Natural killer cell treated with Interleukin-12 subunit alpha and Interleukin-12 subunit beta and Interleukin-15 and Interleukin-18, amount 100 ng/mL, for 72 hours (primary cell): ENCODE measurements around the gene CALML5. TPM values are rescaled to one million over a fixed set of nuclear protein-coding genes. Genes with fewer than 3 reads are reported as not detected.

ENCODE experiments used
- ATAC-seq, 2 donors: fragments of 150-1000 bp; cut with Tn5 transposase in 1 of 2; sonication (Bioruptor Pico), chemical (Tn5 transposase) in 1 of 2; 2 replicates each; pipeline ENCODE4 v1.10.0; 2021
- DNase-seq: peaks from one replicate; pipeline ENCODE4 v3.0.0; 2022; ENCODE audit warnings: low spot score
- H3K27ac Mint-ChIP-seq, 2 donors: 1 replicate in 1 of 2; 2 replicates in 1 of 2; pipeline ENCODE4 v1.8.0; 2022; ENCODE audit warnings: mixed read lengths in 2 of 2, mild to moderate bottlenecking in 1 of 2, moderate library complexity in 1 of 2
- H3K27me3 Mint-ChIP-seq, 2 donors: 1 replicate in 1 of 2; 2 replicates in 1 of 2; pipeline ENCODE4 v1.8.0; 2022; ENCODE audit warnings: mixed read lengths in 2 of 2
- H3K36me3 Mint-ChIP-seq: one replicate; pipeline ENCODE4 v1.8.0; 2022; ENCODE audit warnings: mixed read lengths
- H3K4me1 Mint-ChIP-seq, 2 donors: 1 replicate in 1 of 2; 2 replicates in 1 of 2; pipeline ENCODE4 v1.8.0; 2022; ENCODE audit warnings: low read depth in 2 of 2, mixed read lengths in 2 of 2, mild to moderate bottlenecking in 1 of 2
- H3K4me3 Mint-ChIP-seq: one replicate; pipeline ENCODE4 v1.8.0; 2022; ENCODE audit warnings: mixed read lengths
- H3K9me3 Mint-ChIP-seq: 2 replicates; pipeline ENCODE4 v1.8.0; 2022; ENCODE audit warnings: mixed read lengths
- total RNA-seq, 2 donors: library from RNA; stranded (reverse); gene quantifications; one replicate each; pipeline ENCODE4 v1.2.3, GENCODE V29; 2022

The CALML5 gene, protein sequence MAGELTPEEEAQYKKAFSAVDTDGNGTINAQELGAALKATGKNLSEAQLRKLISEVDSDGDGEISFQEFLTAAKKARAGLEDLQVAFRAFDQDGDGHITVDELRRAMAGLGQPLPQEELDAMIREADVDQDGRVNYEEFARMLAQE
- total RNA-seq, result not detected

DNA sequence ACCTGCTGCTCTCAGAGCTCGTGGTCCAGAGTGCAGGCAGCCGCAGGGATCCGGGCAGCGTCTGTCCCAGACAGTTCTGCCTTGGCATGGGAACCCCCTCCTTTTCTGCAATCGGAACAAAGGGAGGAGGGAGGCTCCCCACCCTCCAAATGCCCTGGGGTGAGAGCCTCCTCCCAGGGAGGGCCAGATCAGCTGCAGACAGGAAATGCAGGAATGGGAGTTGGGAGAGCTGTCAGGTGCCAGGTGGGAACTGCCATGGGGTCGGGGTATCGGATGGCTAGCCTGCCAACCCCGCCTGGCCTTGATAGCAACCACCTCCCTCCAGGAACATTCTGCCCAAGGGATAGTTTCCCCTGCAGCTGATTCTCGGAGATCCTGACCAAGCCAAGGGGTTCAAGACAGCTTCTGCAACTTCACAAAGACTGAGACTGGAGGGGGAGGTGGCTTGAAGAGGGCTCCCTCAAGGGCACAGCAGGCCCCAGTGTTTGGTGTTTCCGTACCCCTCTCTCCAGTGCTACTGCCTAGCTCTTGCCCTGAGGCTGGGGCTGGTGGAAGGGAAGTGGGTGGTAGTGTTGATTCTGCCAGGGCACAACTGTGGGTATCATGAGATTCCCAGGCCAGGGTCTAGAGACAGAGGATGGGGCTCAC, at the start of gene CALML5:
TSS of gene CALML5 (minus strand) at position 78 of the 648 bp plus-strand sequence. CDS start 132 bp downstream, outside the sequence.
- Mint-ChIP-seq H3K27me3 (peaks cover 4 to 5% of the 10 kb centered on the region in 2 donors), H3K36me3 (no peaks in the 10 kb centered on the region), H3K4me1 (no peaks in the 10 kb centered on the region), H3K27ac (no peak within 1 kb of the TSS), H3K4me3 (no peak within 1 kb of the TSS), H3K9me3 (no peaks in the 10 kb centered on the region)
- DNase-seq, result no peak
- ATAC-seq, result no peak

DNA sequence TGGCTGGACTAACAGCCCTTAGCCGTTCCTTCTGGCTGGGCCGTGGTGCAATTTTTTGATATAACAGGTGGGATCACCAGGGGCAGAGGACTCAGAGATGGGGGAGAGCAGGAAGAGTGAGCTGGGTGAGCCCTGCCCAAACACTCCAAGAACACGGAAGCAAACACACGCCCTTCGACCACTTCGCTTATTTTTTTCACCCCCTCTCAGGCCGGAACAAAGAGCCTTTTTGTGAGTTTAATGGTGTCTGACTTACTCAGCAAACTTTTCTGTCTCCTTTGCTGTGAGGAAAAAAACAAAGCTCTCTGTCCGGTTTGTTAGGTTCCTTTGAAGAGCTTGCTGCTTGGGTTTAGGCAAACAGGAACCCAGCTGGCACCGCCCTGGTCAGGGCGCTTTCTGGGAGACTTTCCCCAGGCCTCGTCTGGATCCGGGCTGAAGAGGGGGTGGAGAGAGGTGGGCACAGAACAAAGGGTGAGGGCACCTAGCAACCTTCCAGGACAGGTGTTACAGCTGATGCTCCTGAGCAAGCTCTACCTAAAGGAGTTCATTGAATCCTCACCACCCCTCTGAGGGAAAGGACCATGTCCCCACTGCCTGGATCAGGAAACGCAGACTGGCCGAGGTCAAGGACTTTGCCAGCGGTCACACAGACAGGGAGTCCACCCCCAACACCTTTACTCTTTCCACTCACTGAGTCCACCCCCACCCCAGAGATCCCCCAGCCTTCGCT, 48.7 kb upstream of the CALML5 start:
- peaks cover 14 to 18% of the 10 kb centered on the region in 2 donors for H3K4me1 Mint-ChIP-seq
- H3K4me3 Mint-ChIP-seq, result no peak overlapping the region
- peaks cover 0 to 8% of the 10 kb centered on the region in 2 donors for H3K27me3 Mint-ChIP-seq
- H3K36me3 Mint-ChIP-seq, result no peaks in the 10 kb centered on the region
- no peak for ATAC-seq
- H3K27ac Mint-ChIP-seq, result no peak overlapping the region
- H3K9me3 Mint-ChIP-seq, result no peaks in the 10 kb centered on the region
- no peak for DNase-seq

DNA sequence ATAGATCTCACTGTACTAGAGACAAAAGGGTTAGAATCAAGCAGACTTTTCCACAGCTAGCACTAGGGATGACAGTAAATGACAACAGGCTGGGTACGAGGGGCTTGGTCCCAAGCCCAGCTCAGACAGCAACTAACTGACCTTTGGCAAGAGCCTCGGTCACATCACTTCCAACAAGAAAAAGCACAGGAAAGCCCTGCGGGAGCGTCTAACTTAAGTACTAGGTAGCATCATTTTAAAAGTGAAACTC, 48.2 kb upstream of the CALML5 start:
- Mint-ChIP-seq H3K27me3 (peaks cover 0 to 4% of the 10 kb centered on the region in 2 donors), H3K36me3 (peaks cover under 1% of the 10 kb centered on the region), H3K27ac (no peak overlapping the region), H3K4me3 (no peak overlapping the region), H3K9me3 (no peaks in the 10 kb centered on the region), H3K4me1 (peaks cover 10 to 16% of the 10 kb centered on the region in 2 donors)
- DNase-seq, result no peak
- no peak for ATAC-seq

DNA sequence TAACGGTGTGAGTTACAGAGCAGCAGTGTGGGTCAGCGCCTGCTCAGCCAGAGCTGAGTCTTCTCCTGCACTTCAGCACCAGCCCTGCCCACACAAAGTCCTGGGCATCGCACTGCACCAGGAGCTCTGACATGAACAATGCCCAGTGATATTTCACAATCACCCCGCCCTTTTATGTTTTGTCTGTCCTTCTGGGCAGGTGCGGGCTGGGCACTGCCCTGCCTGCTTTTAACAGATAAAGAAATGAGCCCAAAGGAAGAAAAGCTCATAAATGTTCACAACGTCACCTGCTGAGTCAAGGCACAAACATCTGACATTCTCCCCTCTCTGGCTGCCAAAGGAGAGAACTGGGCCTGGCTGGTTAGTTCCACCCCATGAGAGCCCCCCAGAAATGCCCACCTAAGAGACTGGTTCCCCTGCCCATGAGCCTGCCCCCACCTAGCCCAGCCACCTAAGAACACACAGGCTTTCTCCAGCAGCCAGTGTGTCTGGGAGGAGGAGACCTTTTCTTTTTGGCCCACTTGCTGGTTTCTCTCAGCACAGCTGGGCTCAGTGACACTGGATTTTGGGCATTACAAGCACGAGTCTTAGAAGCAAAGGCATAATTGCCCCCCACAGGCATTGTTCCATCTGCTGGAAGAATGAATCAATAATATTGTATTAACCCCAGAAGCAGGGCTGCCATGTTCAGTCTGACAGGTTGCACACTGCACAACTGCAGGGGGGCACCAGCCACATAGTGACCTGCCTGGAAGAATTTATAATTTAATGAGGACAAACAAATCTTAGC, 47.7 kb upstream of the CALML5 start:
- no peak overlapping the region for H3K4me3 Mint-ChIP-seq
- H3K9me3 Mint-ChIP-seq, result no peaks in the 10 kb centered on the region
- H3K4me1 Mint-ChIP-seq, result peaks cover 5 to 12% of the 10 kb centered on the region in 2 donors
- ATAC-seq (no peak), DNase-seq (peak; percentile 20)
- peaks cover 6% of the 10 kb centered on the region for H3K36me3 Mint-ChIP-seq
- no peaks in the 10 kb centered on the region for H3K27me3 Mint-ChIP-seq
- H3K27ac Mint-ChIP-seq, result no peak overlapping the region

DNA sequence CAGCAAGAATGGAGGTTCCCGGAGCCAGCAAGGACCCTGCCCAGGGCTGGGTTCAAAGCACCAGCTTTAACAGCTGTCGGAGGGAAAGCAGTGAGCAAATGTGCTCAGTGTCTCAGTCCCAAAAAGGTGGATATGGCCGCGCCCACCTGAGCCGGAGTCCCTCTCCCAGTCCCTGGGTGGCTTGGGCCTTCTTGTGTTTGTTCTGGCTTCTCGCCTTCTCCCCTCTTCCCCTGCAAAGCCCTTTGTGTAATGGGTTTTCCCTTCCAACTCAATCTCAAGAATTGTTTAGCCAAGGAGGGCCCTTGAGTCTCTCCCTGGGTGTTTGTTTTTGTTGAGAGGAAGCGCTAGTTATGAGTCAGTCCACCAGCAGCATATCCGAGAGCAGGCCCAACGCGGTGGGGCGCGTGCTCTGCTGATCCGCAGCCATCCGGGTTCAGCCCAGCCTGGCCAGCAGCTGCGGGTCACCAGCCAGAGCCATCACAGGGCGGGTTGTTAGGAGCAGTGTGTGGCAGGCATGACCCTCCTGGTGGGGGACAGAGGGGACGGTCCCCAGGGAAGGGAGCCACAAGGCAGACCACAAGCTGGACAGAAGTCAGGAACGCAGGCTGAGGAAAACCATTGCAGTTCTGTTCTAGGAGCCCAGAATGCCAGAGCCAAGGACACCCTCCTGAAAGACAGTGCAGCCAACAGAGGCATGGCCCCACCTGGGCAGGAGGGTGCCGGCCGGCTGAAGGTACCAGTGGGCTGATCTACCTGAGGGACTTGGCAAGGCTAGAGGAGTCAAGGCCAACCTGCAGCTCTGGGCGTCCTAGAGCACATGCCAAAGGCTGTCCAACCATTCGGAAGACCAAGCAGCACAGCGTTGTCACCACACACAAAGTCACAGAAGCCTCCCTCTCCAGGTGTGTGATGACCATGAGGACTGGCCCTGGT, 46.7 kb upstream of the CALML5 start:
- DNase-seq, result peak; percentile 37
- H3K27me3 Mint-ChIP-seq, result no peaks in the 10 kb centered on the region
- no peak overlapping the region for H3K27ac Mint-ChIP-seq
- peaks cover 3% of the 10 kb centered on the region for H3K9me3 Mint-ChIP-seq
- no peak for ATAC-seq
- H3K4me3 Mint-ChIP-seq, result no peak overlapping the region
- H3K36me3 Mint-ChIP-seq, result peaks cover 10% of the 10 kb centered on the region
- H3K4me1 Mint-ChIP-seq, result peaks cover 0 to 5% of the 10 kb centered on the region in 2 donors

DNA sequence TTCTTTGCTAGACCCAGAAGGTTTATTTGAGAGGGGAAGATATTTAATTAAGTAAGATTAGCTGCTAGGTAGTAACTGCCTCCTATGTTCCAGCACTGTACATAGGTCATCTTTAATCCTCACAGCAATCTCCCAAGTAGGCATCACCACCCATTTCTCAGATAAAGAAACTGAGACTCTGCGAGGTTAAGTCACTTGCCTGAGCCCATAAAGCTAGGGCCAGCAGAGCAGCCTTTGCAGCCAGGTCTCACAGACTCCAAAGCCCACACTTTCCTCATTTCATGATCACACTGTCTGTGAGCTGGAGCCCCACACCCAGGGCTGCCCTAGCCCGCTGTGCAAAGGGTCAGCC, 46.0 kb upstream of the CALML5 start:
- ATAC-seq, result no peak
- Mint-ChIP-seq H3K27ac (no peak overlapping the region), H3K27me3 (no peaks in the 10 kb centered on the region), H3K36me3 (peaks cover 10% of the 10 kb centered on the region), H3K9me3 (peaks cover 6% of the 10 kb centered on the region), H3K4me3 (no peak overlapping the region), H3K4me1 (peaks cover 0 to 4% of the 10 kb centered on the region in 2 donors)
- no peak for DNase-seq

DNA sequence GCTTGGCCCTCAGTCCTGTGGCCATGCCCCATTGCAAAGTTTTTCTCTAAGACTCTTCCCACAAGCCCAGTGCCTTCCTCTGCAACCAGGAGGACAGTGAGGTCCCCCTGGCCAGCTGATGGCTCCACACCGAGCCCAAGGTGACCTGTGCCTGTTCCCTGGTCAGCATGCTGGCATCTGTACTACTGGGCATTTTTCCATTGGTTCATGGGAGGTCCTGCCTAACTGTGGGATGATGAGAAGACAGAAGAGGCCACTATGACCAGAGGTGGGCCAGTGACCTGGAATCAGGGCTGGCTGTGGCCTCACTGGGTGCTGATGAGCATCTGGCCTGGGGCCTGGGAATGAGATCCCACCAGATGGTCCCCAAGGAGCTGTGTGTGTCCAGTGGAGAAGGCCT, 45.6 kb upstream of the CALML5 start:
- Mint-ChIP-seq H3K4me1 (peaks cover 0 to under 1% of the 10 kb centered on the region in 2 donors), H3K36me3 (peaks cover 10% of the 10 kb centered on the region), H3K27me3 (no peaks in the 10 kb centered on the region), H3K4me3 (no peak overlapping the region), H3K27ac (no peak overlapping the region), H3K9me3 (peaks cover 6% of the 10 kb centered on the region)
- DNase-seq (peak; percentile 25), ATAC-seq (peak in 1 of 2 donors; percentile 24)

DNA sequence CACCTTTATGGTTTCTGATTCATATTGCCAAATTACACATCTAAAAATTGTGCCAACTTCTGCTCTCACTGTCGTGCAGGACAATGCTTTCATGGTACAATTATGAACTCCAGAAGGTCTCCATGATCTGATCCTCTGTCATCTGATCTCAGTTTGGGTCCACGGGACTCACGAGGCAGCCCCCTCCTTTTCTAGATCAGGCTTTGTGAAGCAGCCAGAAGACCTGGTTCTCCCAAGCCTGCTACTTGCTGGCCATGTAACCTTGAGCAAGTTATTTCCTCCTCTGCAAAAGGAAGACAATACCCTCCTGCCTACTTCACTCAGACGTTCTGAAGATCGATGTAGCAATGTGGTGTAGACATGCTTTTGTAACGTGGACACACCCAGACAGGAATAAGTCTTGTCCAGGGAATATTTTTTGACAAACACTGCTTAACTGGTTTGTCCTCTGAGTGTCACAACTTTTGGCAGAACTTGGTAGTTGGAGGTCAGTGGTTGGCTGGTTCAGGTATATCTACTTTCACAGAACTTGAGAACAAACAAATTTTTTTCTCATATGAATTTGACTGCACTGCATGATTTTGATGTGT, 44.9 kb upstream of the CALML5 start:
- H3K9me3 Mint-ChIP-seq, result peaks cover 6% of the 10 kb centered on the region
- no peak for ATAC-seq
- peaks cover 10% of the 10 kb centered on the region for H3K36me3 Mint-ChIP-seq
- H3K4me1 Mint-ChIP-seq, result no peaks in the 10 kb centered on the region
- no peak overlapping the region for H3K27ac Mint-ChIP-seq
- DNase-seq, result no peak
- H3K27me3 Mint-ChIP-seq, result no peaks in the 10 kb centered on the region
- H3K4me3 Mint-ChIP-seq, result no peak overlapping the region

DNA sequence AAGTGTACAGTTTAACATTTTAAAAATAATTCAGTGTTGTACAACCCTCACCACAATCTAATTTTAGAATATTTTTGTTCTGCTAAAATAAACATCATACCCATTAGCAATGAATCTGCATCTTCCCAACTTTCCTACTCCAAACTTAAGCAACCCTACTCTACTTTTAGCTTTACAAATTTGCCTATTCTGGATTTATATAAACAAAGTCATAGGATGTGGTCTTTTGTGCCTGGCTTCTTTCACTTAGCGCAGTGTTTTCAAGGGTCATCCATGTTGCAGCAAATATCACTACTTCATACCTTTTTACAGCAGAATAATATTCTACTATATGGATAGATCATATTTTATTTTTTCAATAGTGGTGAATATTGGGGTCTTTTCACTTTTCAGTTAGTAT, 44.3 kb upstream of the CALML5 start:
- H3K9me3 Mint-ChIP-seq, result peaks cover 6% of the 10 kb centered on the region
- H3K4me1 Mint-ChIP-seq, result no peaks in the 10 kb centered on the region
- peaks cover 10% of the 10 kb centered on the region for H3K36me3 Mint-ChIP-seq
- DNase-seq, result no peak
- no peak overlapping the region for H3K4me3 Mint-ChIP-seq
- no peak overlapping the region for H3K27ac Mint-ChIP-seq
- no peak for ATAC-seq
- peaks cover 0 to 3% of the 10 kb centered on the region in 2 donors for H3K27me3 Mint-ChIP-seq

DNA sequence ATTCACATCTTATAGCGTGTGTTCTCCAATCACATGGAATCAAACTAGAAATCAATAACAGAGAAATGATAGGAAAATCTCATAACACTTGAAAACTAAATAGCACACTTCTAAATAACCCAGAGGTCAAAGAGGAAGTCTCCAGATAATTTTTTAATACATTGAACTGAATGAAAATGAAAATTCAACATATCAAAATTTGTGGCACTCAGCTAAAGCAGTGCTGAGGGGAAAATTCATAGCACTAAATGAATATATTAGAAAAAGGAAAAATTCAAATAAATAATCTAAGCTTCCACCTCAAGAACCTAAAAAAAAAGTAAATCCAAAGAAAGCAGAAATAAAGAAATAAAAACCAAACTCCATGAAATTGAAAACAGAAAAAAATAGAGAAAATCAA, 42.7 kb upstream of the CALML5 start:
- Mint-ChIP-seq H3K27me3 (peaks cover 2 to 13% of the 10 kb centered on the region in 2 donors), H3K27ac (no peak overlapping the region), H3K4me3 (no peak overlapping the region), H3K9me3 (peaks cover 6% of the 10 kb centered on the region), H3K36me3 (peaks cover 10% of the 10 kb centered on the region), H3K4me1 (no peaks in the 10 kb centered on the region)
- no peak for DNase-seq
- ATAC-seq, result no peak

DNA sequence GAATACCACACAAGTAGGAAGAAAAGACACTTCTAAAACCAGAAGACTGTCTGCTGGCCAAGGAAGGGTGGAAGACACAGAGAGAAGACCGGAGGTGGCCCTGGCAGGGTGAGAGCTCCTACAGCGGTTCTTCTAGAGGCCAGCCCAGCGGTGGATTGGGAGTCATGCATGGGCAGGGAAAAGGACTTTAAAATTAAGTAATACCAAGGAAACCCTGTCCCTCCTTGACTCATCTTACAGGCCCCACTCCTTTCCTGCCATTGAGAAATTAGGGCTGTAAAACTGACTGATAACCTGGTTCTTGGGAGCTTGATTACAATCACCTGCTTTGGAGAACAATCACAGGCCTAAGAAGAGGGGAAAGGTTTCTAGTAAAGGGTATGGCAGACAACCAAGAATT, 41.5 kb upstream of the CALML5 start:
- peaks cover 6% of the 10 kb centered on the region for H3K9me3 Mint-ChIP-seq
- H3K27me3 Mint-ChIP-seq, result peaks cover 2 to 13% of the 10 kb centered on the region in 2 donors
- no peak overlapping the region for H3K27ac Mint-ChIP-seq
- H3K36me3 Mint-ChIP-seq, result peaks cover 10% of the 10 kb centered on the region
- no peak for ATAC-seq
- no peak overlapping the region for H3K4me3 Mint-ChIP-seq
- peak; percentile 28 for DNase-seq
- no peaks in the 10 kb centered on the region for H3K4me1 Mint-ChIP-seq

DNA sequence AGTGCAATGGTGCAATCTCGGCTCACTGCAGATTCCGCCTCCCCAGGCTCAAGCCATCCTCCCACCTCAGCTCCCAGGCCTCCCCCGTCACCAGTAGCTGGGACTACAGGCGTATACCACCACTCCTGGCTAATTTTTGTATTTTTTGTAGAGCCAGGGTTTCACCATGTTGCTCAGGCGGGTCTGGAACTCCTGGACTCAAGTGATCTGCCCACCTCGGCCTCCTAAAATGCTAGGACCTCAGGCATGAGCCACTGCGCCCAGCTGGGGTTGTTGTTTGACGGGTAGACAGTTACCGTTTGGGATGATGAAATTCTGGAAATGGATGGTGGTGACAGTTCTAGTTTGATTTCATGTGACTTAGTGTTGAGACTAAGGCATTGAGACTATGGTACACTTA, 40.7 kb upstream of the CALML5 start:
- no peak overlapping the region for H3K4me3 Mint-ChIP-seq
- H3K9me3 Mint-ChIP-seq, result peaks cover 6% of the 10 kb centered on the region
- no peak overlapping the region for H3K27ac Mint-ChIP-seq
- peaks cover 10% of the 10 kb centered on the region for H3K36me3 Mint-ChIP-seq
- no peak for ATAC-seq
- no peaks in the 10 kb centered on the region for H3K4me1 Mint-ChIP-seq
- peak; percentile 39 for DNase-seq
- H3K27me3 Mint-ChIP-seq, result peaks cover 2 to 13% of the 10 kb centered on the region in 2 donors
